Left renal cortex interstitium (tissue), 4 donors: ENCODE data around the gene KCNK7. TPM values are rescaled to one million over a fixed set of nuclear protein-coding genes. Genes with fewer than 3 reads are reported as not detected.
"Not testable (repeated sequence)": the region's sequence is repeated elsewhere in the genome, so short reads cannot be mapped to it uniquely, and the experiment has no call there.

ENCODE experiments used
- DNase-seq, 4 donors: peaks; one replicate each; pipeline ENCODE4 v3.0.0-alpha.2; 2013; ENCODE audit warnings: low read depth in 4 of 4, low spot score in 2 of 4, missing footprints in 1 of 4
- polyA plus RNA-seq, 4 donors: library from polyadenylated mRNA; unstranded; fragments of 120-200 nt; gene quantifications; one replicate each; pipeline ENCODE4 v1.2.1, GENCODE V29; 2013; ENCODE audit not compliant: insufficient read length in 4 of 4

The KCNK7 gene, protein sequence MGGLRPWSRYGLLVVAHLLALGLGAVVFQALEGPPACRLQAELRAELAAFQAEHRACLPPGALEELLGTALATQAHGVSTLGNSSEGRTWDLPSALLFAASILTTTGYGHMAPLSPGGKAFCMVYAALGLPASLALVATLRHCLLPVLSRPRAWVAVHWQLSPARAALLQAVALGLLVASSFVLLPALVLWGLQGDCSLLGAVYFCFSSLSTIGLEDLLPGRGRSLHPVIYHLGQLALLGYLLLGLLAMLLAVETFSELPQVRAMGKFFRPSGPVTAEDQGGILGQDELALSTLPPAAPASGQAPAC
- under 1 TPM in 3 of 4 donors, not detected in 1; 0.14 to 0.34 (median 0.21) TPM for polyA plus RNA-seq

DNA sequence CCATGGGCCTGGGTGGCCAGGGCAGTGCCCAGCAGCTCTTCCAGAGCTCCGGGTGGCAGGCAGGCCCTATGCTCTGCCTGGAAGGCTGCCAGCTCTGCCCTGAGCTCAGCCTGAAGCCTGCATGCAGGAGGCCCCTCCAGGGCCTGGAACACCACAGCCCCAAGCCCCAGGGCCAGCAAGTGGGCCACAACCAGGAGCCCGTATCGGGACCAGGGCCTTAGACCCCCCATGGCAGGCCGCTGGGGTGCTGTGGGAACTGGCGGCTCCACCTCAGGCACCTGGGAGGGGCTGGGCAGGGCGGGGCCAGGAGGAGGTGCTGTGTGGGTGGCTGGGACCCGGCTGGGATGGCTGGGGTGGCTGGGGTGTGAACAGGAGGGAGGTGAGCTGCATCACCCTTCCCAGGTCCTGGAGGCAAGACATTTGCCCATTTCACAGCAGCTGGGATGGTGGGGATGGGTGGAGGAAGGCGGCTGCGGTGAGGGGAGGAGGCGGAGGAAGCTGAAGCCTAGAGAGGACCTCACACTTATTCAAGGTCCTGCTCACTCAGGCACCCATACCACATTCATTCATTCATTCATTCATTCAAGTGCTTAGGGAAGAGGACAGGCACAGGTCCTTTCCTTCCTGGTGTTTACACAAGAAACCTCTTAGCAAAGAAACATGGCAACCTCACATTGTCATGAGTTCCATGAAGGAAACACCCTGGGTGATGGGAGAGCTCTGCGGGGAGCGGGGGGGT lies at the start of gene KCNK7:
TSS of gene KCNK7 (minus strand) at position 258 of the 739 bp plus-strand sequence. CDS start at position 230, 28 bp downstream.
- DNase-seq, result no peak

DNA sequence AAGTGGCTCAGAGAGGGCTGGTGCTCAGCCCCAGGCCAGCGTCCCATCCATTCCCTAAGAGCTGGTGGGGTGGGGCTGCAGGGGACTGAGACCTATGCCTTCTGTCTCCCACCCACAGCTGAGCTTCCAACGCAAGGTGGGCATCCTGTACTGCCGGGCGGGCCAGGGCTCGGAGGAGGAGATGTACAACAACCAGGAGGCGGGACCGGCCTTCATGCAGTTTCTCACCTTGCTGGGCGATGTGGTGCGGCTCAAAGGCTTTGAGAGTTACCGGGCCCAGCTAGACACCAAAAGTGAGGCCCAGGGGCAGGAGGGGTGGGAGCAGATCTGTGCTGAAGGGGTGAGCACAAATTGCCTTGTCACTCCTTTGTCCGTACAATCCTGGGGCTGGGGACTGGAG lies 49.2 kb upstream of the KCNK7 start:
- no peak for DNase-seq

DNA sequence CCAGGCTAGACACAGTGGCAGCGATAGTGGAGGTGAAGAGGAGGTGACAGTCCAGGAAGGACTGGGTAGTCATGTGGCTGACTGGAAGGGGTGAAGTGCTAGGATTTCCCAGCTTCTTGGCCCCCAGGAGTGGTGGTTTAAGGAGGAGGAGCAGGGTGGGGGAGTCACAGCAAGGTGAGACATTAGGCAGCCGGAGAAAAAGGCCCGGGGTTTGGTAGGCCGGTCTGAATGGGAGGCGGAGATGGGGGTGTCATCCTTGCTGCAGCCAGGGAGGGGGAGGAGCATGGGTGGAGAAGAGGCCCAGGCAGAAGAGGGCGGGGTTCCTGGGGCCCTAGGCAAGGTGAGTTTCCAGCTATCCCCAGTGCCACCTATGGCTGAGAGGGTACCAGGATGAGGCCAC lies 48.4 kb upstream of the KCNK7 start:
- DNase-seq, result no peak

DNA sequence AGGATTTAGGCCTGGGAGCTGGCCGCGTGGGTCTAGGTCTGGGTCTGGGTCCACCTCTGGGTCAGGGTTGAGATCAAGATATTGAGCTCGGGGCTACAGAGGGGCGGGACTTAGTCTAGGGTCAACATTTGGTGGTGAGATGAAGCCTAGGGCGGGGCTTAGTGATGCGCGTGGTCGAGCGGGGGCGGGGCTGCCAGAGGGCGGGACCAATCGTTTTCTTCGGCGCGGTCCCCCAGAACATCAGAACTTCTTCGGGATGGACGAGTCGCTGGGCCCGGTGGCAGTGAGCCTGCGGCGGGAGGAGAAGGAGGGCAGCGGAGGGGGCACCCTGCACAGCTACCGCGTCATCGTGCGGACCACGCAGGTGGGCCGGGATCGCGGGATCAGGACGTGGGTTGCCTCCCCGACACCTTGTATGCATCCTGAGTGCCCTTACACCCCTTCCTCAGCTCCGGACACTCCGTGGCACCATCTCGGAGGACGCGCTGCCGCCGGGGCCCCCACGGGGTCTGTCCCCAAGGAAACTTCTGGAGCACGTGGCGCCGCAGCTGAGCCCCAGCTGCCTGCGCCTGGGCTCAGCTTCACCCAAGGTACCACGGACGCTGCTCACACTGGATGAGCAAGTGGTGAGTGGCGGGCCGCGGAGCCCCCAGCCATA lies 46.5 kb upstream of the KCNK7 start:
- DNase-seq, result no peak

DNA sequence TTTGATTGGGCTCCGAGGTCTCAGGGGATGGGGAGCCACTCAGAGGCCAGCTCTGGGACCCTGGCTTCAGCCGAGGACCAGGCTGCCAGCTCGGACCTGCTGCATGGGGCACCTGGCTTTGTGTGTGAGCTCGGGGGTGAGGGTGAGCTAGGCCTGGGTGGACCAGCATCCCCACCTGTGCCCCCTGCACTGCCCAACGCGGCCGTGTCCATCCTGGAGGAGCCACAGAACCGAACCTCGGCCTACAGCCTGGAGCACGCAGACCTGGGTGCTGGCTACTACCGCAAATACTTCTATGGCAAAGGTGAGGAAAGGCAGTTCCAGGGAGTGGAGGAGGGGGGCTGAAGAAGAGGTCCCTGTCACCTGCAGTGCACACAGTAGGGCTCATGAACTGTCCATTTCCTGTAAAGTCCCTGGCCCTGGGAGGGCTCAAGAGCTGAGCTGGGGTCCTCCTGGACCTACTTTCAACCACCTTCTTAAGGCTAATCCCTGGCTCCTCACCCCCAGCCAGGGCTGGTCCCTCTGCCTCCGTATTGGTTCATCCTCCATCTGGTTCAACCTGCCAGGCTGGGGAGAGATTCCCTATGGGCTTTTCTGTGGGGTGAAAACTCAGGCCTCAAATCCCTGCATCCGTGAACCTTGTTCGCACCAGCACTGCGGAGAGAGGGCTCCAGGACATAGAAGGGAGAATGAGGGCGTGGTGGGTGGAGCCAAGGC lies 45.9 kb upstream of the KCNK7 start:
- no peak for DNase-seq

DNA sequence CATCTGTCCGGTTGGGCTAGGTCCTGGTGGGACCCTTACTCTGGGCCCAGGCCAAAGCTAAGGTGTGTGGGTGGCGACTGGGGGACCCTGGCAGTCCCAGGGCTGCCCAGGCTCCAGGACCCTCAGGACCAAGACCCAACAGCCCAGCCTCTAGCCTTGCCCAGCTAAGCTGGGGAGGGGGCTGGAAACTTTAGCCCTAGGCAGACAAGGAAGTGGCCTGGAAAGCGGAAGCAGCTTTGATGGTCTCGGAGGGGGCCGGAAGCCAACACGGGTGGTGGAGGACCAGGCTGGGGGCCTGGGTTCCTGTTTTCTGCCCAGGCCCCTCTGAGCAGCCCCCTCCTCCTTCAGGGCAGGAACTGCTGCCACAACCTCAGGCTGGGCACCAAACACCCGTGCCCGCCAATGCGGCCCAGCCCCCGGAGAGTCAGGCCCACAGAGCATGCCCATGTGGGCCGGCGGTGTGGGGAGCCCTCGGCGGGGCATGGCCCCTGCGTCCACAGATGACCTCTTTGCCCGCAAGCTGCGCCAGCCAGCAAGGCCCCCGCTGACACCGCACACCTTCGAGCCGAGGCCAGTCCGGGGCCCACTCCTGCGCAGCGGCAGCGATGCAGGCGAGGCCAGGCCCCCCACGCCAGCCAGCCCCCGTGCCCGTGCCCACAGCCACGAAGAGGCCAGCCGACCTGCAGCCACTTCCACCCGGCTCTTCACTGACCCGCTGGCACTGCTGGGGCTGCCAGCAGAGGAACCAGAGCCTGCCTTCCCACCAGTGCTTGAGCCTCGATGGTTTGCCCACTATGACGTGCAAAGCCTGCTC lies 45.1 kb upstream of the KCNK7 start:
- no peak for DNase-seq

DNA sequence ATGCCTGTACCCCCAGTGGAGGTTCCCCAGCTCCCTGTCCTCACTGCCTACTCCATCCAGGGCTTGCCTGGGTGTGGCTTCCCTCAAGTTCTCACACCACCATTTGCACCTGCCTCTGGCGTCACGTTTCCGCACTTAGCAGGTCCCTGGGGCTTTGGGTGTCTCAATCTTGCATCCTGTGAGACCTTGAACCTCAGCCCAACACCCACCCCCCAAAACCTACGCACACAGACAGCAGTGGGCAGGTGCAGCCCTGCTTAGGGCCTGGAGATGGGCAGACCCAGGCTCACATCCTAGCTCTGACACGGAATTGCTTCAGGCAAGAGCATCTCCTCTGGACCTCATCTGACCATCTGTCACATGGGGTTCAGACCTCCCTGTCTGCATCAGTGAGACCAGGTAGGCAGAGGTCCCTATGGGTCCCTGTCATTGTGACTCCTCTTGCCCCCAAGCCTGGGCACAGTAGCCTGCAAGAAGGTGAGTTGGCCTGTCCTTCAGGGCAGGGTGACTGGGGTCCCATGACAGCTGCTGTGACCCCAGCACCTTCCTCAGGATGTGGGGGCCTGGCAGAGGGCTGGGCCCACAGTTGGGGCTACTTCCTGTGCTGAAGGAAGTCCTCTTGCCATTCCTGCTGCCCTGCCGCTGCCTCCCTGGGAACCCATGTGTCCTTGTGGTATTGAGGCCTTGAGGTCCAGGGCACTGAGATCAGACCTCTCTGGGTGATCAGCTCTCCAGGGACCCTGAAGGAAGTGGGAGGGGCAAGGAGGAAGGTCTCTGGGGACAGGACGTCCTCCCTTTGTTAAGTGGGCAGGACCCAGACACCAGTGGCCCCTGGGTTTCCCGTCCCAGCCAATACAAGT lies 44.3 kb upstream of the KCNK7 start:
- no peak for DNase-seq

DNA sequence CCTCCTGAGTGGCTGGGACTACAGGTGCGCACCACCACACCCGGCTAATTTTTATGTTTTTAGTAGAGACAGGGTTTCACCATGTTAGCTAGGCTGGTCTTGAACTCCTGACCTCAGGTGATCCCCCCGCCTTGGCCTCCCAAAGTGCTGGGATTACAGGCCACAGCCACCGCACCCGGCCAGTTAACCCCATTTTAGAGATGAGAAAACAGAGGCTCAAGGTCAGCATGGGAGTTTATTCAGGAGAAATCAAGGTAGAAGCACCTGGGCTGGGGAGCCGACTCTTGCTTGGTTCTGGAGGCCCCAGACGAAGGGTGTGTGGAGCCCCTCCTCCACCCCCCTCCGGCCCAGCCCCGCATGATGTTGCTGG lies 43.6 kb upstream of the KCNK7 start:
- DNase-seq, result not testable (repeated sequence)

DNA sequence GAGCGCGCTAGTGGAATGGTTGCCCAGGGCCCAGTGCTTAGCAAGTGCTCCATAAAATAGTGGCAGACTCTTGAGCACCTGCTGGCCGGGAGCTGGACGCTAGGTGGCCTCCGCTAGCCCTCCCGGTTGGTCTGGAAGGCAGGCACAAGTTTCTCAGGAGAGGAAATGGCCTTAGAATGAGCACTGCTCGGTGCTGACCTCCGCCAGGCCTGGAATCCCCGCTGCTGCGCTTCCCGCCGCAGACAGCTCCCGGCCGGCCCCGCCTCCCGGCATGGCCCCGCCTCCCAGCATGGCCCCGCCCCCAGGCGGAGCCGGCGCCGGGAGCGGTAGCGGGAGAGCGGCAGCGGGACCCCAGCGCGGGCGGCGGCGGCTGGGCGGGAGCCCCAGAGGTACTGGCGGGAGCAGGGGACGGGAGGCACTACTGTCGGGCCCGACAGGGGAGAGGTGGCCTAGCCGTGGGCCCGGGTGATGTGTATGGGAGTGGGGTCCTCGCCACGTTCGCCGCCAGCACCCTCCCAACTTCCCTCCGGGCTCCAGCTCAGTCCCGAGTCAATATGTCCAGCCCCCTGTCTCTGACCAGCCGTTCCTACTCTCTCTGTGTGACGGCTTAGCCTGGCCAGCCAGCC lies 42.3 kb upstream of the KCNK7 start, which contains the start of gene SIPA1:
TSS of gene SIPA1 (plus strand) at position 308 of the 626 bp plus-strand sequence. CDS start 2,821 bp downstream, outside the sequence.
- peak in 2 of 4 donors; percentile 29 to 59 for DNase-seq

DNA sequence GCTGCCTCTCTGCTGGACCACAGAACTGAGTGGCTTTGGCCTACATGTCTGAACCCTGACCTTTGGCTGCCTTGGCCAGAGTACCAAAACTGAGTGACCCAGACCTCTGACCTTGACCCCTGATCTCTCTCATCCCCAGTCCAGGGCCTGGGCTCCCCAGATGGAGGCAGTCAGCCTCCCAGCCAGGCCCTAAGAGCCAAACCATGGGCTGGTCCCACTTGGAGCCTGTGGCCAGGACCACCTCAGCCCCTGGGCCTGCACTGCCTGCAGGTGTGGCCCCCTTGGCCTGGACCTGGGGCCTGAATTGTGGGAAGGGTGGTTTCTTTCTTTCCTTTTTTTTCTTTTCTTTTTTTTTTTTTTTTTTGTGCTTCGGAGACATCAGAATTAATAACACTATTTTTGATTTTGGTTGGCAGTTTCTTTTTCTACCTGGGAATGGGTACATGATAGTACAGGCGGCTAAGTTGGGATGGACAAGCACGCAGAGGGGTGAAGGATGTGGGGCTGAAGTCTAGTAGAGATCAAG lies 41.5 kb upstream of the KCNK7 start:
- no peak for DNase-seq

DNA sequence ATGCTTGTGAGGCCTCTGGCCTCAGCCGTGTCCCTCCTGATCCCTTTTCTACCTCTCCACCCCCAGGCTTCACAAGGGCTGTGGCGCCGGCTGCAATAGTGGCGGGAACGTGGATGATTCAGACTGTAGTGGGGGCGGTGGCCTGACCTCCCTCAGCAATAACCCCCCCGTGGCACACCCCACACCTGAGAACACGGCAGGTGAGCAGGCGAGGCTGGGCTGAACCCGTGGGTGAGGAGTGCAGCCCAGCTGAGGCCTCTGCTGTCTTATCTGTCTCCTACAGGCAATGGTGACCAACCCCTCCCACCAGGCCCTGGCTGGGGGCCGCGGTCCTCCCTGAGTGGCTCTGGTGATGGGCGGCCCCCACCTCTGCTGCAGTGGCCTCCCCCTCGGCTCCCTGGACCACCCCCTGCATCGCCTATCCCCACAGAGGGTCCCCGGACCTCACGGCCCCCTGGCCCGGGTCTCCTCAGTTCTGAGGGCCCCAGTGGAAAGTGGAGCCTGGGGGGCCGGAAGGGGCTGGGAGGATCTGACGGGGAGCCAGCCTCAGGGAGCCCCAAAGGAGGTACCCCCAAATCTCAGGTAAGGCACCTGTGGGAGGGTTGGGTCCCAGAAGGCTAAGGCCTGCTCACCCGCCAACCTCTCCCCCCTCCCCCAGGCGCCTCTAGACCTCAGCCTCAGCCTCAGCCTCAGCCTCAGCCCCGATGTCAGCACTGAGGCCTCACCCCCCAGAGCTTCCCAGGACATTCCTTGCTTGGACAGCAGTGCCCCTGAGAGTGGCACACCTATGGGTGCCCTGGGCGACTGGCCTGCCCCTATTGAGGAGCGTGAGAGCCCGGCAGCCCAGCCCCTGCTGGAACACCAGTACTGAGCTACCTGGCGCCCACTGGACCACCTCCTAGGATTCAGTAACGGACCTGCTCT lies 40.8 kb upstream of the KCNK7 start:
- no peak for DNase-seq

DNA sequence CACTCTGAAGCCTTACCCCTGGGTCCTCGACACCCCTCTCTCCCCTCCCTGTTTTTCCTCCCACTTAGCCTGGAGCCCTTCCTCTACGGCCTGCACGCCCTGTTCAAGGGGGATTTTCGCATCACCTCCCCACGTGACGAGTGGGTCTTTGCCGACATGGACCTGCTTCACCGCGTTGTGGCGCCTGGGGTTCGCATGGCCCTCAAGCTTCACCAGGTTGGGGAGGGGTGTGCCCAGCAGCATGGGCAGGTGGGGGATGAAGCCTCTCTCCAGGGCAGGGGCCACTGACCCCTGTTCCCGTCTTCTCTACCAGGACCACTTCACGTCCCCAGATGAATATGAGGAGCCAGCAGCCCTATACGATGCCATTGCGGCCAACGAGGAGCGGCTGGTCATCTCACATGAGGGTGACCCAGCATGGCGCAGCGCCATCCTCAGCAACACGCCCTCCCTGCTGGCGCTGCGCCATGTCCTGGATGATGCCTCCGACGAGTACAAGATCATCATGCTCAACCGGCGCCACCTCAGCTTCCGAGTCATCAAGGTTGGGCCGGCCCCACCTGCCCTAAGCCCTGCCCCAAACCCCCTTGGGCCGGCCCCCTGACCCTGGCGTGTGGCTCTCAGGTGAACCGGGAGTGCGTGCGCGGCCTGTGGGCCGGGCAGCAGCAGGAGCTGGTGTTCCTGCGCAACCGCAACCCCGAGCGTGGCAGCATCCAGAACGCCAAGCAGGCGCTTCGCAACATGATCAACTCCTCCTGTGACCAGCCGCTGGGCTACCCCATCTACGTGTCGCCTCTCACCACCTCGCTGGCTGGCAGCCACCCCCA lies 39.5 kb upstream of the KCNK7 start:
- no peak for DNase-seq

DNA sequence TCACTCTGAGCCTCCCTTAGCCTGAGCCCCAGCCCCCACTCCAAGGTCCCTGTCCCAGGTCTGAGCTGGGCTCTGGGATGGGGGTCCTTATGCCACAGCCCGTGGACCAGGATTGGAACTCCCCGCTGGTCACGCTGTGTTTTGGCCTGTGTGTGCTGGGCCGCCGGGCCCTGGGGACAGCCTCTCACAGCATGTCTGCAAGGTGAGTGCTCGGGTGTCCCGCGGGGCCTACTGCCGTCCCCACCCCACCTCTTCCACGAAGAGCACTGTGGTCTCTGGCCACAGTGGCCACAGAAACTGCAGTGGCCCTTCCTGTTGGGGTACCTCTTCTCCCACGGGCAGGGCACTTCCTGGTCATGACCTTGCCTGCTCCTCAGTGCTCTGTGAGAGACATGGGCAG lies 38.8 kb upstream of the KCNK7 start:
- DNase-seq, result no peak

DNA sequence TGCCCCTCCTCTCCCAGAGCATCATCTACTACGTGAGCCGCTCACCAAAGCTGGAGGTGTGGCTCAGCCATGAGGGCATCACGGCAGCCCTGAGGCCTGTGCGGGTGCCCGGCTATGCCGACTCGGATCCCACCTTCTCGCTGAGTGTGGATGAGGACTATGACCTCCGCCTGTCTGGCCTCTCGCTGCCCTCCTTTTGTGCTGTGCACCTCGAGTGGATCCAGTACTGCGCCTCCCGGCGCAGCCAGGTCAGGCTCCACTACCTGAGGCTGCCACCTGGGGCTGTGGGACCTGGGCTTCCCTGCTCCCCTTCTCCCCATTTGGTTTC lies 38.5 kb upstream of the KCNK7 start:
- no peak for DNase-seq

DNA sequence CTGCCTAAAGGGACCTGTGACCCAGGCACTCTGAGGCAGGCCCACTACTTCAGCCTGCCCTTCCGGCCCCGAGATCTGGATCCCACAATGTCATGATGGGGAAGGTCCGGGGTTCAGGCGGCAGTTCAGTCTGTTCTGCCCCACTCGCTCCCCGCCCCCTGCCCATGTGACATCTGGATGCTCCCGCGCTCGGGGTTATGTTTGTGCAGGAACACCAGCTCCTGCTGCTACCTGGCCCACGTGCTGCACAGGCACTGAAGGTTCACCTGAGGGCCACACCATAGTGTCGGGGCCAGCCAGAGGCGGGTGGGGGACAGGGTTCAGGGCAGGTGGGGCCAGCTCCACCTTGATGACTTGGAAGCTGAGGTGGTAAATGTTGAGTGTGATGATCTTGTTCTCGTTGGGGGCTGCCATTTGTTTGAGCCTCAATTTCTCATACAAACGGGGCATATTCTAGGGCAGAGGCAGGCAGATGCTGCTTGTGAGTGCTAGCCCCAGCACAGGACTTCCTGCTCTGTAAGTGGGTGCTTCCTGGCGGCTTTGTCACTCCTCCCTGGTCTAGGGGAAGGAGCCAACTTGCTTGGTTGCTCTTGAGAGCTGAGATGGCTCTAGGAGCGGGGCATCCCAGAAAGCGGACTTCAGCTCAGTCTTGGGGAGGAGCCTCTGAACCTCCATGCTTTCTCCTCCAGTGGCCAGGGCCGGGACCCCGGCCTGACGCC lies 37.9 kb upstream of the KCNK7 start:
- DNase-seq, result no peak

DNA sequence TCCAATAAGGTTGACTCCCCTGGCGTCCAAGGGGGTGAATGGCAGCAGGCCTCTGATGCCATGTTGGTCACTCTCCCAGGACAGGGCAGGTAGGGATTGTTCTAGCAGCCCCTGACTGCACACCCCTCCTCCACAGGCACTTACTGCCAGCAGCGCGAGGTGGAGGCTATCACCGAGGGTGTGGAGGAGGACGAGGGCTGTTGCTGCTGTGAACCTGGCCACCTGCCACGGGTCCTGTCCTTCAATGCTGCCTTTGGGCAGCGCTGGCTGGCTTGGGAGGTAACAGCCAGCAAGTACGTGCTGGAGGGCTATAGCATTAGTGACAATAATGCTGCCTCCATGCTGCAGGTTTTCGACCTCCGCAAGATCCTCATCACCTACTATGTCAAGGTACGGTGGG lies 34.6 kb upstream of the KCNK7 start:
- DNase-seq, result no peak
